ENCODE measurements around the gene RMRP. TPM values are rescaled to one million over a fixed set of nuclear protein-coding genes. Genes with fewer than 3 reads are reported as not detected.
"Not testable (repeated sequence)": the region's sequence is repeated elsewhere in the genome, so short reads cannot be mapped to it uniquely, and the experiment has no call there.

Gene RMRP
- total RNA-seq, 4 donors from 2014 or later: 1,650 to 4,855 (median 3,807) TPM

GRCh38 chr9:35649431-35650340 is 8.1 kb downstream of the RMRP start:
- Histone ChIP-seq H3K27ac (peak overlapping the region in 1 of 4 donors; percentile 43), H3K36me3 (no peaks in the 10 kb centered on the region), H3K4me3 (peak overlapping the region in 1 of 2 donors; percentile 10), H3K9me3 (no peaks in the 10 kb centered on the region), H3K4me1 (peaks cover 0 to 33% (median 7%) of the 10 kb centered on the region in 3 donors), H3K27me3 (no peaks in the 10 kb centered on the region)
- ATAC-seq: no peak
- no peak for TF ChIP-seq POLR2AphosphoS5 (IDR thresholded peaks at IDR 0.05)
- TF ChIP-seq, protein P1, sequence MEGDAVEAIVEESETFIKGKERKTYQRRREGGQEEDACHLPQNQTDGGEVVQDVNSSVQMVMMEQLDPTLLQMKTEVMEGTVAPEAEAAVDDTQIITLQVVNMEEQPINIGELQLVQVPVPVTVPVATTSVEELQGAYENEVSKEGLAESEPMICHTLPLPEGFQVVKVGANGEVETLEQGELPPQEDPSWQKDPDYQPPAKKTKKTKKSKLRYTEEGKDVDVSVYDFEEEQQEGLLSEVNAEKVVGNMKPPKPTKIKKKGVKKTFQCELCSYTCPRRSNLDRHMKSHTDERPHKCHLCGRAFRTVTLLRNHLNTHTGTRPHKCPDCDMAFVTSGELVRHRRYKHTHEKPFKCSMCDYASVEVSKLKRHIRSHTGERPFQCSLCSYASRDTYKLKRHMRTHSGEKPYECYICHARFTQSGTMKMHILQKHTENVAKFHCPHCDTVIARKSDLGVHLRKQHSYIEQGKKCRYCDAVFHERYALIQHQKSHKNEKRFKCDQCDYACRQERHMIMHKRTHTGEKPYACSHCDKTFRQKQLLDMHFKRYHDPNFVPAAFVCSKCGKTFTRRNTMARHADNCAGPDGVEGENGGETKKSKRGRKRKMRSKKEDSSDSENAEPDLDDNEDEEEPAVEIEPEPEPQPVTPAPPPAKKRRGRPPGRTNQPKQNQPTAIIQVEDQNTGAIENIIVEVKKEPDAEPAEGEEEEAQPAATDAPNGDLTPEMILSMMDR (IDR thresholded peaks at IDR 0.05): no peak
- no peak for TF ChIP-seq POLR2A (IDR thresholded peaks at IDR 0.05)
- no peak for TF ChIP-seq EP300 (IDR thresholded peaks at IDR 0.05)
- 38 to 80% methylated on average over 1 to 6 of the region's 26 CpGs for WGBS, 2 donors (ENCODE audit: low coverage in 1 of 2)

GRCh38 chr9:35646533-35647265 is 11.1 kb downstream of the RMRP start:
- Histone ChIP-seq H3K27me3 (no peaks in the 10 kb centered on the region), H3K36me3 (no peaks in the 10 kb centered on the region), H3K4me1 (peaks cover 0 to 33% (median 7%) of the 10 kb centered on the region in 3 donors), H3K27ac (peak overlapping the region; percentile 68 to 89 (median 84)), H3K4me3 (peak overlapping the region; percentile 48 to 56), H3K9me3 (no peaks in the 10 kb centered on the region)
- peak; percentile 95 for TF ChIP-seq POLR2AphosphoS5 (IDR thresholded peaks at IDR 0.05)
- TF ChIP-seq EP300 (IDR thresholded peaks at IDR 0.05): no peak
- TF ChIP-seq POLR2A (IDR thresholded peaks at IDR 0.05): peak; percentile 83 to 90
- TF ChIP-seq, protein P1 (IDR thresholded peaks at IDR 0.05): peak in 3 of 4 experiments; percentile 97 to 98 (median 97)
- ATAC-seq: peak; percentile 94
- 5% methylated on average over 14 of the region's 58 CpGs; no CpG with 5 or more reads in 1 of the 2 donors for WGBS, 2 donors (ENCODE audit: low coverage in 1 of 2)

DNA sequence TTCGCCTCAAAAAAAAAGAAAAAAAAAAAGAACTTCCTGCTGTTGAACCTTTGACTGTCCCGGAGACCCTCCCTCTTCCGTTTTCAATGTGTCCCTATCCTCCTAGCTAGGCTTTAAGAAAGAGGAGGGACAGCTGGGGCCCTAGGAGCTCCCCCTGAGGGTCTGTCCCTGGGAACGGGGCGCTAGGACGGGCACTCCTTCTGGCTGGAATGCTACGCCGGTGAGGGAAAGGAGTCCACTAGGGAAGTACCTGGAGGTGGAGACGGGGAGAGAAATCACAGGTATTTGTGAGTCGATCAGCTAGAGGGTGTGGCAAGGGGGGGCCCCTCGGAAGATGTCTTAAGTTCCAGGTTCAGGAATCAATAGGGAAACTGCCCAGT is 11.7 kb downstream of the RMRP start:
- ATAC-seq: peak; percentile 40
- no peaks in the 10 kb centered on the region for H3K27me3 ChIP-seq
- peaks cover 0 to 33% (median 7%) of the 10 kb centered on the region in 3 donors for H3K4me1 ChIP-seq
- H3K27ac ChIP-seq: peak overlapping the region; percentile 68 to 89 (median 84)
- WGBS, 2 donors (ENCODE audit: low coverage in 1 of 2): 0 to 6% methylated on average over 4 to 7 of the region's 11 CpGs
- TF ChIP-seq POLR2AphosphoS5 (IDR thresholded peaks at IDR 0.05): no peak
- no peak for TF ChIP-seq POLR2A (IDR thresholded peaks at IDR 0.05)
- TF ChIP-seq, protein P1 (IDR thresholded peaks at IDR 0.05): no peak
- TF ChIP-seq EP300 (IDR thresholded peaks at IDR 0.05): no peak
- H3K4me3 ChIP-seq: peak overlapping the region; percentile 48 to 56
- H3K36me3 ChIP-seq: peaks cover 0 to under 1% of the 10 kb centered on the region in 2 donors
- H3K9me3 ChIP-seq: no peaks in the 10 kb centered on the region

- H3K27me3 ChIP-seq, H3K9me3 ChIP-seq, H3K36me3 ChIP-seq, ATAC-seq: not testable (repeated sequence)
- Histone ChIP-seq H3K27ac (peak overlapping the region in 3 of 4 donors; percentile 84 to 89 (median 85)), H3K4me1 (peaks cover 0 to 33% (median 7%) of the 10 kb centered on the region in 3 donors), H3K4me3 (peak overlapping the region in 1 of 2 donors; percentile 56)
- WGBS, 2 donors (ENCODE audit: low coverage in 1 of 2): 38 to 88% methylated on average over 1 to 4 of the region's 10 CpGs
Observed at GRCh38 chr9:35645736-35646135, 12.1 kb downstream of the RMRP start.

- Histone ChIP-seq H3K36me3 (peaks cover 0 to 9% of the 10 kb centered on the region in 2 donors), H3K27ac (no peak overlapping the region), H3K27me3 (no peaks in the 10 kb centered on the region), H3K4me3 (no peak overlapping the region), H3K4me1 (peaks cover 0 to 18% (median 7%) of the 10 kb centered on the region in 3 donors), H3K9me3 (no peaks in the 10 kb centered on the region)
- no peak for ATAC-seq
- TF ChIP-seq EP300 (IDR thresholded peaks at IDR 0.05): no peak
- TF ChIP-seq, protein P1 (IDR thresholded peaks at IDR 0.05): no peak
- TF ChIP-seq POLR2AphosphoS5 (IDR thresholded peaks at IDR 0.05): no peak
- TF ChIP-seq POLR2A (IDR thresholded peaks at IDR 0.05): no peak
- WGBS, 2 donors (ENCODE audit: low coverage in 1 of 2): 82 to 95% methylated on average over 2 to 8 of the region's 12 CpGs
Observed at GRCh38 chr9:35643046-35643445, 14.8 kb downstream of the RMRP start.

- not testable (repeated sequence) for ATAC-seq, H3K36me3 ChIP-seq, H3K27ac ChIP-seq, H3K4me1 ChIP-seq, H3K4me3 ChIP-seq, H3K27me3 ChIP-seq, H3K9me3 ChIP-seq
- 57 to 78% methylated on average over 1 to 3 of the region's 3 CpGs for WGBS, 2 donors (ENCODE audit: low coverage in 1 of 2)
Observed at GRCh38 chr9:35641478-35641877, 16.3 kb downstream of the RMRP start.

DNA sequence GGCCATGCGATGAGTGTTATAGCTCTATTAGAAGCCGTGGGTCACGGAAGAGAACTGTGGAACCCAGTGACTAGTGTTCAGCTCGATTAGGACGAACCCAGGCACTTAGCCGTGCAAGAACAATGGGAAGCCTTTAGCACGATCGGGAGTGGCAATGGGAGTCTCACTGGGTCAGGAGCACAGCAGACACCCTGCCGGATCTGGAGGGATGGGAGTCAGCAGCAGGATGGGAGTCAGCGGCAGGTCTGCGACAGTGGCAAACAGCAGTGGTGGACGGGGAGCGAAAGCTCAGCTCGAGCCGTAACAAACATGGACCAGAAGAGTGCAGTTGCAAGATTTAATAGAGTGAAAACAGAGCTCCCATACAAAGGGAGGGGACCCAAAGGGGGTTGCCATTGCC is 17.4 kb downstream of the RMRP start:
- H3K27me3 ChIP-seq, H3K4me3 ChIP-seq, H3K9me3 ChIP-seq, H3K27ac ChIP-seq, H3K4me1 ChIP-seq, H3K36me3 ChIP-seq, ATAC-seq: not testable (repeated sequence)
- 91 to 93% methylated on average over 6 to 13 of the region's 15 CpGs for WGBS, 2 donors (ENCODE audit: low coverage in 1 of 2)
